GM12874 (cell line): ENCODE data around the gene FSTL4.

Experiments used
- CTCF ChIP-seq: IDR thresholded peaks from 2 replicates; pipeline ENCODE4 v1.5.1; 2011; ENCODE audit warnings: low read depth, mild to moderate bottlenecking, control low read depth, low read length, moderate library complexity; ENCODE audit not compliant: insufficient read depth

The FSTL4 gene

GRCh38 chr5:133319244-133319643 is 293.1 kb downstream of the FSTL4 start:
- TF ChIP-seq CTCF: no peak

GRCh38 chr5:133317558-133317957 is 294.8 kb downstream of the FSTL4 start:
- TF ChIP-seq CTCF: no peak

GRCh38 chr5:133316346-133317343 is 295.7 kb downstream of the FSTL4 start:
- TF ChIP-seq CTCF: peak; percentile 28

- no peak for TF ChIP-seq CTCF
Observed at GRCh38 chr5:133314086-133314485, 298.3 kb downstream of the FSTL4 start.

GRCh38 chr5:133311176-133311575 is 301.2 kb downstream of the FSTL4 start:
- no peak for TF ChIP-seq CTCF

- TF ChIP-seq CTCF: no peak
Observed at GRCh38 chr5:133309984-133310621, 302.2 kb downstream of the FSTL4 start.

- TF ChIP-seq CTCF: no peak
Observed at GRCh38 chr5:133309166-133309795, 303.1 kb downstream of the FSTL4 start.
